ENCODE results near the gene TEP1.
A peak's percentile ranks its signal among the peaks of the same experiment; 100 is the strongest.

Gene TEP1
- long read RNA-seq, partial matches to known transcripts: 2 of 2 reads
- long read RNA-seq, other reads (novel, unspliced or antisense): 0 of 2 reads

DNA sequence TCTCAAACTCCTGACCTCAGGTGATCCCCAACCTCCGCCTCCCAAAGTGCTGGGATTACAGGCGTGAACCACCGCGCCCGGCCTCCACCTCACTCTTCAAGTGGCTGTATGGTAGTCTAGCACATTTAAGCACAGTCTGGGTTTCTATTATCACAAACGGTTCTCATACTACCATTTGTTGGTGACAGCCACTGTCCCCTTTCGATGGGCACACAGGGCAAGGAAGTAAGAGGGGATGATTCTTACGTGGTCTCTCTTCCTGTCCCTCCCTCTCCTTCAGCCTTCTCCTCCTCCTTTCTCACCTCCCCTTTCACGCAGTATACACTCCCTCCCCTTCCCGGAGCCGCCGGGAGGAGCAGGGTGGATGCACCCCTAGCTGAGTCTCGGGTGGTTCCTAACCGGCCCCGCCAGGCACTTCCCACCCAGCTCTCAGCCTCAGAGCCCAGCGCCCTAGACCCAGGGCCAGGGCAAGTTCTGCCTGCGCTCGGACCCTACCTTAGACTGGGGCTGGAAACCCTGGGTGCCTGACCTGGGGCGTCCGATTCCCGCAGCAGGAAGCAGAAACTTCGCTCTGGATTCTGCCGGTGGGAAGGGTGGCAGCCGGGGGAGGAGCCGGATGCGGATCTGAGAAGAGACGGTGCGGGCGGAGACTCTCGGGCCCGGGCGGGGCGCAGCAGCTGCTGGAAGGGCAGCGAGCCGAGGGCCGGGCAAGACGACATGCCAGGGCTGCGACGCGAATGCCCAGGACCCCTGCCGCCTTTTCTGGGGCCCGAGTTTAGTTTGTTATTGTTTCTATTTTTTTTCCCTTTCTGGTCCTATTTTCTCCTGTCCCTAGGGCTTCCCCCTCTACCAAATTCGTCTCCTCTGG lies at the start of gene TEP1:
TEP1 (minus strand) TSS at position 626 of the 868 bp plus-strand sequence. CDS start 5,062 bp downstream, outside the sequence.
- TF ChIP-seq, protein P1, sequence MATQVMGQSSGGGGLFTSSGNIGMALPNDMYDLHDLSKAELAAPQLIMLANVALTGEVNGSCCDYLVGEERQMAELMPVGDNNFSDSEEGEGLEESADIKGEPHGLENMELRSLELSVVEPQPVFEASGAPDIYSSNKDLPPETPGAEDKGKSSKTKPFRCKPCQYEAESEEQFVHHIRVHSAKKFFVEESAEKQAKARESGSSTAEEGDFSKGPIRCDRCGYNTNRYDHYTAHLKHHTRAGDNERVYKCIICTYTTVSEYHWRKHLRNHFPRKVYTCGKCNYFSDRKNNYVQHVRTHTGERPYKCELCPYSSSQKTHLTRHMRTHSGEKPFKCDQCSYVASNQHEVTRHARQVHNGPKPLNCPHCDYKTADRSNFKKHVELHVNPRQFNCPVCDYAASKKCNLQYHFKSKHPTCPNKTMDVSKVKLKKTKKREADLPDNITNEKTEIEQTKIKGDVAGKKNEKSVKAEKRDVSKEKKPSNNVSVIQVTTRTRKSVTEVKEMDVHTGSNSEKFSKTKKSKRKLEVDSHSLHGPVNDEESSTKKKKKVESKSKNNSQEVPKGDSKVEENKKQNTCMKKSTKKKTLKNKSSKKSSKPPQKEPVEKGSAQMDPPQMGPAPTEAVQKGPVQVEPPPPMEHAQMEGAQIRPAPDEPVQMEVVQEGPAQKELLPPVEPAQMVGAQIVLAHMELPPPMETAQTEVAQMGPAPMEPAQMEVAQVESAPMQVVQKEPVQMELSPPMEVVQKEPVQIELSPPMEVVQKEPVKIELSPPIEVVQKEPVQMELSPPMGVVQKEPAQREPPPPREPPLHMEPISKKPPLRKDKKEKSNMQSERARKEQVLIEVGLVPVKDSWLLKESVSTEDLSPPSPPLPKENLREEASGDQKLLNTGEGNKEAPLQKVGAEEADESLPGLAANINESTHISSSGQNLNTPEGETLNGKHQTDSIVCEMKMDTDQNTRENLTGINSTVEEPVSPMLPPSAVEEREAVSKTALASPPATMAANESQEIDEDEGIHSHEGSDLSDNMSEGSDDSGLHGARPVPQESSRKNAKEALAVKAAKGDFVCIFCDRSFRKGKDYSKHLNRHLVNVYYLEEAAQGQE (IDR thresholded peaks at IDR 0.05; ENCODE audit: insufficient replicate concordance, low read depth): no peak
- no peak for TF ChIP-seq POLR2AphosphoS5 (IDR thresholded peaks at IDR 0.05; ENCODE audit: low read depth)
- no peak for TF ChIP-seq GABPA (IDR thresholded peaks at IDR 0.05; ENCODE audit: low read depth)
- TF ChIP-seq SPI1 (IDR thresholded peaks at IDR 0.05; ENCODE audit: borderline replicate concordance, low read depth): no peak
- TF ChIP-seq, protein P2, sequence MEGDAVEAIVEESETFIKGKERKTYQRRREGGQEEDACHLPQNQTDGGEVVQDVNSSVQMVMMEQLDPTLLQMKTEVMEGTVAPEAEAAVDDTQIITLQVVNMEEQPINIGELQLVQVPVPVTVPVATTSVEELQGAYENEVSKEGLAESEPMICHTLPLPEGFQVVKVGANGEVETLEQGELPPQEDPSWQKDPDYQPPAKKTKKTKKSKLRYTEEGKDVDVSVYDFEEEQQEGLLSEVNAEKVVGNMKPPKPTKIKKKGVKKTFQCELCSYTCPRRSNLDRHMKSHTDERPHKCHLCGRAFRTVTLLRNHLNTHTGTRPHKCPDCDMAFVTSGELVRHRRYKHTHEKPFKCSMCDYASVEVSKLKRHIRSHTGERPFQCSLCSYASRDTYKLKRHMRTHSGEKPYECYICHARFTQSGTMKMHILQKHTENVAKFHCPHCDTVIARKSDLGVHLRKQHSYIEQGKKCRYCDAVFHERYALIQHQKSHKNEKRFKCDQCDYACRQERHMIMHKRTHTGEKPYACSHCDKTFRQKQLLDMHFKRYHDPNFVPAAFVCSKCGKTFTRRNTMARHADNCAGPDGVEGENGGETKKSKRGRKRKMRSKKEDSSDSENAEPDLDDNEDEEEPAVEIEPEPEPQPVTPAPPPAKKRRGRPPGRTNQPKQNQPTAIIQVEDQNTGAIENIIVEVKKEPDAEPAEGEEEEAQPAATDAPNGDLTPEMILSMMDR (IDR thresholded peaks at IDR 0.05; ENCODE audit: insufficient read depth, low read length): no peak
- Histone ChIP-seq H3K27me3 (ENCODE audit: insufficient read depth, poor library complexity, severe bottlenecking) (no peaks in the 10 kb centered on the region), H3K27ac (replicated peaks) (peak within 1 kb of the TSS; percentile 64), H3K4me3 (replicated peaks; ENCODE audit: insufficient read depth, low read length) (peak within 1 kb of the TSS; percentile 91)
- peak; percentile 47 to 78 for DNase-seq (ENCODE audit: low read depth in 1 of 2, low spot score in 1 of 2)

DNA sequence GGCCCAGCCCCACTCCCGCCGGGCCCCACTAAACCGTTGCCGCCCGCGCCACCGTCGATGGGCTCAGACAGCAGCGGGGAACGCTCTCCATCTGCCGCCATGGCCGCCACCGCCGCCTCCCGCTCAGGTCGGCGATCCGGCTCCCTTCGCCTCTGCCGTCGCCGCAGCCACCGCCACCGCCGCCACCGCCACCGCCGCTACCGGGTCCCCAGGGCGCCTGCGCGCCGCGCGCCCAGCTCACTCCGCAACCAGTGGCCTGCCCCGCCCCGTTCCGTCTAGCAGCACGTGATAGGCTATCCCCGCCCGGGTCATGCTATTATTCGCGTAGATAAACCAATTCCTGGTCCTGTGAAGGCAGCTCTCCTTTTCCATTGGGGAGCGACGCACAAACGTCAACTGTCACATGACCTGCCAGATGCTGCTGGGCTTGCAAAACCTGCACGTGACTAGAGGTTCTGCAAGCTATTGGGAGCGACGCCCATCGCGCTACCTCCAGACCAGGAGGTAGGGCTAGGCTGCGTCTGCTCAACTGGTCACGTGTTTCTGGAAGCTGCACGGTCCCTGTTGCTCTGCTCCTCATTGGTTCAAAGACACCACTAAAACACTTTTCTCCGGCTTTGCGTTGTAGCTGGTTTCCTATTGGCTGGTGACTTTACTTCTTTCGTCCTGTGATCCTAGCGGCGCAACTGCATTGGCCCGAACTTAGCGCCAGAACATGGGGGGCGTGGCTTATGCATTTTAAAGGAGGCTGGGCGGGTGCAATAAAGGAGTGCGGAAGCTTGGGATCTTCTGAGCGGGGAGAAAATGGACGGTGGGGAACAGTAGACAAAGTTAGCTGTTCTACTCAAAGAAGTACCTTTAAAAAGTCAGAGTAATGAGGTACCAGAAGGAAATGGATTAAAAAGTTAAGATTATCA lies 48.2 kb upstream of the TEP1 start, which contains the start of gene PIP4P1:
PIP4P1 (minus strand) TSS at position 210 of the 917 bp plus-strand sequence; CDS start at position 101, 109 bp downstream.
- TF ChIP-seq, protein P2 (IDR thresholded peaks at IDR 0.05; ENCODE audit: insufficient read depth, low read length): no peak
- no peak for TF ChIP-seq GABPA (IDR thresholded peaks at IDR 0.05; ENCODE audit: low read depth)
- peak; percentile 75 for TF ChIP-seq POLR2AphosphoS5 (IDR thresholded peaks at IDR 0.05; ENCODE audit: low read depth)
- TF ChIP-seq, protein P1 (IDR thresholded peaks at IDR 0.05; ENCODE audit: insufficient replicate concordance, low read depth): no peak
- H3K27me3 ChIP-seq (ENCODE audit: insufficient read depth, poor library complexity, severe bottlenecking): no peaks in the 10 kb centered on the region
- peak; percentile 100 for DNase-seq (ENCODE audit: low read depth in 1 of 2, low spot score in 1 of 2)
- H3K4me3 ChIP-seq (replicated peaks; ENCODE audit: insufficient read depth, low read length): peak within 1 kb of the TSS; percentile 90
- peak within 1 kb of the TSS; percentile 98 for H3K27ac ChIP-seq (replicated peaks)

DNA sequence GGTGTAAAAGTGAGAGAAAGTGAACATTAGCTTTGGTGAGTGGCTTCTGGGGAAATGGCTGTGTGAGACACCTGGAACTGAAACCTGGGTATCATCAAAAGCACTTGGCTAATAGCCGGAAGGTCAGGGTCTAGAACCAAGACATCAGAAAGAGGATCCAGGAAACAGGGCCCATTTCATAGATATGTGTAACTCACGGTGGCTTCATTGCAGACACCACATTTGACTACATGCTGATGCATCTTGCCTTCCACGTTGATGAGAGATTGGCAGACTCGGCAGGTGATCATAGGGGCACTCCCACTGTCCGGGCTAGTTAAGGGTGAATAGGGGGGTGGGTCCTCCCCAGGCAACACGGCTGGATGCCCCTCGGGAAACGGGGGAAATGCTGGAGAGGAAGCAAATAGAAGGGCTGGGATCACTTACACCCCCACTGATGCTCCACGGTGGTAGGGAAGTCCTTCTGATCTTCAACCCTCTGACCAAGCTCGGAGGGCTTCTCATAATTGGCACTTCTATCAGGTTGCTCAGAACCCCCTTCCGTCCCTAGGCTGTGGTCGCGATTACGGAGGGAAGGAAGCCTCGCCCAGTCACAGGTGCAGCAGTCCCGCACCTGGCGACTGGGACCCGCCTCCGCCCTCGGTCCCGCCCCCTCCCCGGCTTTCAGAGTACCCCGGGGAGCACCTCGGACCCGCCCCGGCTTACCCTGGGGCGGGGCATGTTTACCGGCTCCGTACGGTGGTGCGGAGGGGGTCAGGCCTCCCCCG lies 47.3 kb upstream of the TEP1 start:
- H3K27ac ChIP-seq (replicated peaks): peak overlapping the region; percentile 98
- peak in 1 of 2 experiments; percentile 17 for DNase-seq (ENCODE audit: low read depth in 1 of 2, low spot score in 1 of 2)

More for the DNA sequence above, 47.3 kb upstream of the TEP1 start:
- Histone ChIP-seq H3K27me3 (ENCODE audit: insufficient read depth, poor library complexity, severe bottlenecking) (no peaks in the 10 kb centered on the region), H3K4me3 (replicated peaks; ENCODE audit: insufficient read depth, low read length) (peak overlapping the region; percentile 90)
- TF ChIP-seq POLR2AphosphoS5 (IDR thresholded peaks at IDR 0.05; ENCODE audit: low read depth): 0 out of 2 replicates have a peak, but pooled peaks have one; percentile 7
- TF ChIP-seq, protein P2 (IDR thresholded peaks at IDR 0.05; ENCODE audit: insufficient read depth, low read length): no peak
- TF ChIP-seq, protein P1 (IDR thresholded peaks at IDR 0.05; ENCODE audit: insufficient replicate concordance, low read depth): no peak

Data from HL-60 (cell line).